ENCODE measurements around the gene CDCP2. TPM values are rescaled to one million over a fixed set of nuclear protein-coding genes. Genes with fewer than 3 reads are reported as not detected.

Gene CDCP2
- total and polyA plus RNA-seq, 2 donors (not counting 1 experiment from before 2014, with no cell fraction given): 0.25 TPM; not detected in 1

DNA sequence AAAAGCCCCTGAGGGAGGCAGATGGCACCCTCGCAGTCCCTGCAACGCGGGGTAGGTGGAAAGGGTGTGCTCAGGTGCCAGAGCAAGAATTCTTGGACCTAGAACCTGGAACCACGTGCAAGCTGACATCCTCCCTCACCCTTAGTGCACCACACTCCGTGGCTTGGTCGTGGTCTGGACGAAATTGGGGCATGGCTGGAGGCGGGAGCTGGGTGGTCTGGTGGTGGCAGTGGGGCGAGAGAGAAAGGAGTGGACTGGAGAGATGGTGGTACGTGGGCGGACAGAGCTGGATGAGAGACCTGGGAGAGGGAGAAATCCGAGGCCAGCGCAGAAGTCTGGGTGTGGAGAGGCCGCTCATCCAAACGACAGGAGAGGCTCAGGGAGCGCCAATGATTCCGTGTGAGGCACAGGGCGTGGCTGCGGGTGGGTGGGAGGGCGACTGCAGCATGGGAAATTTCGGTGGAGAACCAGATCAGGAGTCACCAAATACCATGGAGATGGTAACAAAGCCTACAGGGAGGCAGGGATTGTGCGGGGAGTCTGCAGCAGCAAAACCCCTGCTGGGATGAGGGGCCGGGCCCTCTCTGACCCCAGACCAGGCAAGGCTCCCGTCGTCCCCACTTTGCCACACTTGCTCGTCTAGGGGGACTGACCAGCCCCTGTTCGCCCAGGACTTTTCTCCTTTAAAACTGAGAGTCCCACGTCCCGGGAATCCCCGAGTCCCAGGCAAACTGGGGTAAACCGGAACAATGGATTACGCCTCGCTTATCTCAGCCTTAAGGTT is 31.9 kb downstream of the CDCP2 start:
- Histone ChIP-seq H3K4me2 (replicated peaks; ENCODE audit: low read depth, low read length, poor library complexity, severe bottlenecking) (no peak overlapping the region), H4K20me1 (ENCODE audit: control insufficient read depth, insufficient read depth, low read length, poor library complexity, severe bottlenecking) (no peaks in the 10 kb centered on the region), H3K4me1 (ENCODE audit: control insufficient read depth in 2 of 2, insufficient read depth in 2 of 2, low read length in 2 of 2) (peaks cover 0 to 5% of the 10 kb centered on the region in 2 donors), H3K36me3 (replicated peaks in 1 of 2; ENCODE audit: control extremely low read depth in 1 of 2, control insufficient read depth in 1 of 2, extremely low read depth in 1 of 2, insufficient read depth in 2 of 2, low read length in 1 of 2) (no peaks in the 10 kb centered on the region), H3K4me3 (ENCODE audit: control extremely low read depth in 1 of 5, extremely low read depth in 1 of 5, insufficient read depth in 1 of 5, low read depth in 2 of 5, low read length in 4 of 5) (no peak overlapping the region), H2AFZ (ENCODE audit: insufficient read depth, low read depth, low read length, poor library complexity, severe bottlenecking) (no peak overlapping the region), H3K9me3 (ENCODE audit: control extremely low read depth in 1 of 3, control insufficient read depth in 2 of 3, insufficient read depth in 1 of 3, low read length in 2 of 3) (no peaks in the 10 kb centered on the region), H3K79me2 (ENCODE audit: control insufficient read depth, insufficient read depth, low read length) (no peaks in the 10 kb centered on the region), H3K9ac (ENCODE audit: low read length) (no peak overlapping the region), H3K27me3 (replicated peaks in 1 of 4; ENCODE audit: control extremely low read depth in 1 of 4, control insufficient read depth in 3 of 4, insufficient read depth in 4 of 4, low read length in 3 of 4) (peaks cover 0 to 16% (median 0%) of the 10 kb centered on the region in 4 experiments), H3K27ac (ENCODE audit: low read length in 2 of 2) (no peak overlapping the region)
- Mint-ChIP-seq H3K4me3 (no peak overlapping the region), H3K9me3 (ENCODE audit: insufficient read depth) (no peaks in the 10 kb centered on the region), H3K27me3 (peaks cover 8% of the 10 kb centered on the region), H3K4me1 (peaks cover 3% of the 10 kb centered on the region), H3K27ac (no peak overlapping the region)
- WGBS (ENCODE audit: insufficient coverage): 80% methylated on average over 29 of the region's 33 CpGs
- ChIA-PET CTCF (interaction anchor here (1.0 to 1.7 kb wide), 2 partner anchors 285 to 369 kb away, joined by 3 to 19 read pairs; partner anchors contain the start of gene SSBP3), POLR2A (no interaction called here)
- intact Hi-C loops (cut with micrococcal nuclease): loop anchor here (2.0 kb wide), 1 partner anchor 368 kb away; no protein-coding TSS in a partner anchor
- DNase-seq (no peak), ATAC-seq (ENCODE audit: low read depth) (no peak)
- TF ChIP-seq, protein P1, sequence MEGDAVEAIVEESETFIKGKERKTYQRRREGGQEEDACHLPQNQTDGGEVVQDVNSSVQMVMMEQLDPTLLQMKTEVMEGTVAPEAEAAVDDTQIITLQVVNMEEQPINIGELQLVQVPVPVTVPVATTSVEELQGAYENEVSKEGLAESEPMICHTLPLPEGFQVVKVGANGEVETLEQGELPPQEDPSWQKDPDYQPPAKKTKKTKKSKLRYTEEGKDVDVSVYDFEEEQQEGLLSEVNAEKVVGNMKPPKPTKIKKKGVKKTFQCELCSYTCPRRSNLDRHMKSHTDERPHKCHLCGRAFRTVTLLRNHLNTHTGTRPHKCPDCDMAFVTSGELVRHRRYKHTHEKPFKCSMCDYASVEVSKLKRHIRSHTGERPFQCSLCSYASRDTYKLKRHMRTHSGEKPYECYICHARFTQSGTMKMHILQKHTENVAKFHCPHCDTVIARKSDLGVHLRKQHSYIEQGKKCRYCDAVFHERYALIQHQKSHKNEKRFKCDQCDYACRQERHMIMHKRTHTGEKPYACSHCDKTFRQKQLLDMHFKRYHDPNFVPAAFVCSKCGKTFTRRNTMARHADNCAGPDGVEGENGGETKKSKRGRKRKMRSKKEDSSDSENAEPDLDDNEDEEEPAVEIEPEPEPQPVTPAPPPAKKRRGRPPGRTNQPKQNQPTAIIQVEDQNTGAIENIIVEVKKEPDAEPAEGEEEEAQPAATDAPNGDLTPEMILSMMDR (IDR thresholded peaks at IDR 0.05): no peak
- TF ChIP-seq EZH2 (IDR thresholded peaks at IDR 0.05; ENCODE audit: borderline replicate concordance, insufficient read depth, low read depth, low read length, poor library complexity, severe bottlenecking): no peak
